GM12873 (cell line): ENCODE data around the gene OR8G1.

Experiments
- CTCF ChIP-seq: IDR thresholded peaks from 2 replicates; pipeline ENCODE4 v1.5.1; 2012; ENCODE audit warnings: low read depth, mild to moderate bottlenecking, moderate library complexity, low read length, control low read depth; ENCODE audit not compliant: insufficient read depth; ENCODE audit errors: missing control alignments

The OR8G1 gene

GRCh38 chr11:124256076-124256475, 15.2 kb downstream of the OR8G1 start, which contains the start of gene OR8G5:
Gene OR8G5 (plus strand): TSS chr11:124256376. CDS start chr11:124264932, 8,556 bp downstream.
- TF ChIP-seq CTCF: no peak

- no peak for TF ChIP-seq CTCF
Measured at GRCh38 chr11:124274000-124274399, 33.1 kb downstream of the OR8G1 start.

- no peak for TF ChIP-seq CTCF
Measured at GRCh38 chr11:124276081-124276480, 35.2 kb downstream of the OR8G1 start.

- TF ChIP-seq CTCF: no peak
Measured at GRCh38 chr11:124277207-124277606, 36.3 kb downstream of the OR8G1 start.

GRCh38 chr11:124277804-124278203, 36.9 kb downstream of the OR8G1 start:
- TF ChIP-seq CTCF: peak; percentile 23

GRCh38 chr11:124278261-124278660, 37.4 kb downstream of the OR8G1 start:
- TF ChIP-seq CTCF: no peak

- no peak for TF ChIP-seq CTCF
Measured at GRCh38 chr11:124285610-124286344, 44.9 kb downstream of the OR8G1 start.
